AG10803 (cell line): Measurements from ENCODE around the gene ABCC6.
"Not testable (repeated sequence)": the region's sequence is repeated elsewhere in the genome, so short reads cannot be mapped to it uniquely, and the experiment has no call there.

Experiments
- DNase-seq: peaks from one replicate; pipeline ENCODE4 v3.0.0; 2010; ENCODE audit warnings: low read depth
- H3K4me3 ChIP-seq: 2 replicates; pipeline ENCODE4 v1.5.1; 2011; ENCODE audit warnings: mild to moderate bottlenecking, low read length, control low read depth

The ABCC6 gene

GRCh38 chr16:16222850-16223661, at the start of gene ABCC6:
ABCC6 (minus strand) TSS chr16:16223494; CDS start chr16:16223434, 60 bp downstream.
- DNase-seq, H3K4me3 ChIP-seq: not testable (repeated sequence)

GRCh38 chr16:16272573-16273221, 49.4 kb upstream of the ABCC6 start:
- DNase-seq, H3K4me3 ChIP-seq: not testable (repeated sequence)

GRCh38 chr16:16271658-16272057, 48.4 kb upstream of the ABCC6 start:
- H3K4me3 ChIP-seq, DNase-seq: not testable (repeated sequence)

GRCh38 chr16:16268185-16268808, 45.0 kb upstream of the ABCC6 start:
- not testable (repeated sequence) for DNase-seq, H3K4me3 ChIP-seq

- DNase-seq: not testable (repeated sequence)
These were observed 44.4 kb upstream of the ABCC6 start for GRCh38 chr16:16267708-16268107.

GRCh38 chr16:16265044-16265443, 41.8 kb upstream of the ABCC6 start:
- not testable (repeated sequence) for H3K4me3 ChIP-seq, DNase-seq

More at GRCh38 chr16:16267708-16268107, 44.4 kb upstream of the ABCC6 start:
- H3K4me3 ChIP-seq: not testable (repeated sequence)

- not testable (repeated sequence) for H3K4me3 ChIP-seq, DNase-seq
These were observed 40.7 kb upstream of the ABCC6 start for GRCh38 chr16:16263947-16264346.

- not testable (repeated sequence) for DNase-seq, H3K4me3 ChIP-seq
These were observed 39.8 kb upstream of the ABCC6 start for GRCh38 chr16:16262954-16263555.

GRCh38 chr16:16259971-16260370, 36.7 kb upstream of the ABCC6 start:
- not testable (repeated sequence) for DNase-seq

GRCh38 chr16:16258822-16259221, 35.5 kb upstream of the ABCC6 start:
- not testable (repeated sequence) for DNase-seq, H3K4me3 ChIP-seq

More at GRCh38 chr16:16259971-16260370, 36.7 kb upstream of the ABCC6 start:
- H3K4me3 ChIP-seq: not testable (repeated sequence)

- not testable (repeated sequence) for DNase-seq, H3K4me3 ChIP-seq
These were observed 34.1 kb upstream of the ABCC6 start for GRCh38 chr16:16257301-16257923.

- not testable (repeated sequence) for DNase-seq
These were observed 29.1 kb upstream of the ABCC6 start for GRCh38 chr16:16252377-16252776.

GRCh38 chr16:16249621-16250330, 26.5 kb upstream of the ABCC6 start:
- not testable (repeated sequence) for DNase-seq, H3K4me3 ChIP-seq

More at GRCh38 chr16:16252377-16252776, 29.1 kb upstream of the ABCC6 start:
- H3K4me3 ChIP-seq: not testable (repeated sequence)

GRCh38 chr16:16247439-16247838, 24.1 kb upstream of the ABCC6 start:
- not testable (repeated sequence) for DNase-seq, H3K4me3 ChIP-seq

- H3K4me3 ChIP-seq, DNase-seq: not testable (repeated sequence)
These were observed 23.4 kb upstream of the ABCC6 start for GRCh38 chr16:16246578-16247262.

GRCh38 chr16:16243886-16244285, 20.6 kb upstream of the ABCC6 start:
- DNase-seq: not testable (repeated sequence)

GRCh38 chr16:16240667-16241066, 17.4 kb upstream of the ABCC6 start:
- not testable (repeated sequence) for DNase-seq

More at GRCh38 chr16:16243886-16244285, 20.6 kb upstream of the ABCC6 start:
- not testable (repeated sequence) for H3K4me3 ChIP-seq

GRCh38 chr16:16237738-16238137, 14.4 kb upstream of the ABCC6 start:
- not testable (repeated sequence) for DNase-seq, H3K4me3 ChIP-seq

More at GRCh38 chr16:16240667-16241066, 17.4 kb upstream of the ABCC6 start:
- not testable (repeated sequence) for H3K4me3 ChIP-seq
